SK-N-SH (cell line): ENCODE measurements around the gene RBCK1. TPM values are rescaled to one million over a fixed set of nuclear protein-coding genes. Genes with fewer than 3 reads are reported as not detected.
A peak's percentile ranks its signal among the peaks of the same experiment; 100 is the strongest.

ENCODE experiments used
- CTCF ChIA-PET: fragments of 300-600, 350-600 bp; formaldehyde crosslinking; extraction: SDS; loops from one replicate; lab custom pipeline; 2021; lab: Yijun Ruan, JAX
- POLR2A ChIA-PET: fragments of 350-600 bp; sonication (Branson Sonifier 250); formaldehyde crosslinking; extraction: SDS; loops from one replicate; lab custom pipeline; 2020; ENCODE audit warnings: antibody characterized with exemption, inconsistent platforms; lab: Yijun Ruan, JAX
- DNase-seq: peaks from one replicate; pipeline ENCODE4 v3.0.0; 2012
- H2AFZ ChIP-seq: fragments of 200-600 bp; sonication (generic); 2 replicates; pipeline ENCODE4 v1.8.1; 2016; ENCODE audit warnings: antibody characterized with exemption, mild to moderate bottlenecking, low read depth
- H3F3A ChIP-seq: fragments of 200-600 bp; sonication (generic); replicated peaks from 2 replicates; pipeline ENCODE3; 2016; ENCODE audit warnings: antibody characterized with exemption, mild to moderate bottlenecking; ENCODE audit not compliant: insufficient read depth
- H3K27ac ChIP-seq, 2 experiments: fragments of 200-500 bp in 1 of 2; fragments of 200-600 bp in 1 of 2; sonication (Bioruptor generic) in 1 of 2; sonication (generic), shearing (Covaris generic) in 1 of 2; 2 replicates each; pipeline versions ENCODE4 v1.5.1 to v1.6.1; 2014 to 2016; ENCODE audit warnings: low read depth in 2 of 2, inconsistent platforms in 1 of 2, low read length in 1 of 2, mild to moderate bottlenecking in 1 of 2, mixed read lengths in 1 of 2
- H3K27me3 ChIP-seq: fragments of 200-600 bp; sonication (generic), shearing (Covaris generic); 2 replicates; pipeline ENCODE4 v1.6.1; 2016; ENCODE audit warnings: mixed run types; ENCODE audit not compliant: insufficient read depth
- H3K36me3 ChIP-seq, 2 experiments: fragments of 200-500 bp in 1 of 2; fragments of 200-600 bp in 1 of 2; sonication (Bioruptor generic) in 1 of 2; sonication (generic) in 1 of 2; replicated peaks in 1 of 2; 2 replicates each; pipeline versions ENCODE3 to v1.5.1; 2014 to 2016; ENCODE audit warnings: low read length in 1 of 2, mild to moderate bottlenecking in 1 of 2; ENCODE audit not compliant: insufficient read depth in 2 of 2, control insufficient read depth in 1 of 2
- H3K4me1 ChIP-seq, 2 experiments: fragments of 200-500 bp in 1 of 2; fragments of 200-600 bp in 1 of 2; sonication (Bioruptor generic) in 1 of 2; sonication (generic), shearing (Covaris generic) in 1 of 2; 2 replicates each; pipeline versions ENCODE4 v1.5.1 to v1.6.1; 2014 to 2016; ENCODE audit warnings: low read depth in 1 of 2, low read length in 1 of 2, mixed run types in 1 of 2; ENCODE audit not compliant: insufficient read depth in 2 of 2, control insufficient read depth in 1 of 2
- H3K4me2 ChIP-seq: fragments of 200-600 bp; sonication (generic), shearing (Covaris generic); 2 replicates; pipeline ENCODE4 v1.6.1; 2017; ENCODE audit warnings: mixed run types
- H3K4me3 ChIP-seq, 2 experiments: fragments of 200-500 bp in 1 of 2; fragments of 200-600 bp in 1 of 2; sonication (Bioruptor generic) in 1 of 2; sonication (generic), shearing (Covaris generic) in 1 of 2; 2 replicates each; pipeline versions ENCODE4 v1.5.1 to v1.8.1; 2014 to 2016; ENCODE audit warnings: low read depth in 2 of 2, inconsistent platforms in 1 of 2, low read length in 1 of 2, mild to moderate bottlenecking in 1 of 2, mixed read lengths in 1 of 2, moderate library complexity in 1 of 2
- H3K79me2 ChIP-seq: fragments of 200-600 bp; sonication (generic); 2 replicates; pipeline ENCODE4 v1.8.1; 2017; ENCODE audit warnings: mild to moderate bottlenecking; ENCODE audit not compliant: insufficient read depth
- H3K9ac ChIP-seq: fragments of 200-600 bp; sonication (generic); 2 replicates; pipeline ENCODE4 v1.6.1; 2017; ENCODE audit warnings: mixed run types
- H3K9me2 ChIP-seq: fragments of 200-600 bp; sonication (generic); 2 replicates; pipeline ENCODE4 v1.6.1; 2017; ENCODE audit warnings: mixed run types
- H3K9me3 ChIP-seq: fragments of 200-600 bp; sonication (generic); 2 replicates; pipeline ENCODE4 v1.6.1; 2017; ENCODE audit warnings: mixed run types, mild to moderate bottlenecking, moderate library complexity
- H4K20me1 ChIP-seq: fragments of 200-600 bp; sonication (generic); 2 replicates; pipeline ENCODE4 v1.6.1; 2017; ENCODE audit warnings: mild to moderate bottlenecking, mixed run types; ENCODE audit not compliant: insufficient read depth
- EP300 ChIP-seq, 2 experiments: IDR thresholded peaks; 2 replicates each; pipeline versions ENCODE4 v1.4.0 to v1.6.1; 2012; ENCODE audit warnings: borderline replicate concordance in 1 of 2, low read depth in 1 of 2, low read length in 1 of 2
- FOXJ3 ChIP-seq: sonication (generic); formaldehyde crosslinking; IDR thresholded peaks from 2 replicates; pipeline ENCODE4 v1.5.1; 2020; ENCODE audit warnings: mild to moderate bottlenecking, missing genetic modification reagents
- FOXM1 ChIP-seq: IDR thresholded peaks from 2 replicates; pipeline ENCODE4 v1.4.0; 2012; ENCODE audit warnings: low read depth, mild to moderate bottlenecking
- MXI1 ChIP-seq: IDR thresholded peaks from 2 replicates; pipeline ENCODE4 v1.6.1; 2012; ENCODE audit warnings: mild to moderate bottlenecking, low read depth, low read length, improper control_type of control experiment
- POLR2AphosphoS5 ChIP-seq: IDR thresholded peaks from 2 replicates; pipeline ENCODE4 v1.6.1; 2012; ENCODE audit warnings: low read depth, low read length
- RAD21 ChIP-seq: IDR thresholded peaks from 2 replicates; pipeline ENCODE4 v1.6.1; 2012; ENCODE audit warnings: mild to moderate bottlenecking, low read length
- RCOR1 ChIP-seq: fragments of 150-350 bp; IDR thresholded peaks from 2 replicates; pipeline ENCODE4 v1.6.1; 2017; ENCODE audit warnings: antibody characterized with exemption, low read length
- RFX5 ChIP-seq: IDR thresholded peaks from 2 replicates; pipeline ENCODE4 v1.6.1; 2012; ENCODE audit warnings: mild to moderate bottlenecking, improper control_type of control experiment, low read length
- SMC3 ChIP-seq: IDR thresholded peaks from 2 replicates; pipeline ENCODE4 v1.6.1; 2012; ENCODE audit warnings: low read depth, low read length, improper control_type of control experiment
- TAF1 ChIP-seq: IDR thresholded peaks from 2 replicates; pipeline ENCODE4 v1.6.1; 2012; ENCODE audit warnings: low read depth, mild to moderate bottlenecking, low read length, moderate library complexity, borderline replicate concordance
- TEAD4 ChIP-seq: IDR thresholded peaks from 2 replicates; pipeline ENCODE4 v1.4.0; 2012; ENCODE audit warnings: mild to moderate bottlenecking, borderline replicate concordance; ENCODE audit not compliant: insufficient read depth
- YY1 ChIP-seq: IDR thresholded peaks from 2 replicates; pipeline ENCODE4 v1.4.0; 2012; ENCODE audit warnings: low read depth, mild to moderate bottlenecking
- whole genome bisulfite sequencing: methylation state at CpG from one replicate; pipeline ENCODE4 v1.1.6; 2017; ENCODE audit warnings: low lambda C conversion rate; 5-methylcytosine and 5-hydroxymethylcytosine counted together
- polyA plus RNA-seq, 3 experiments: library from polyadenylated mRNA; depleted of rRNA; stranded (reverse); fragments of >200 nt; gene quantifications; 2 replicates each; pipeline ENCODE4 v1.2.3, GENCODE V29; 2012
- TF ChIP-seq, protein P1 (sequence below): IDR thresholded peaks from 2 replicates; pipeline ENCODE4 v1.4.0; 2012; ENCODE audit warnings: low read depth
- TF ChIP-seq, protein P2 (sequence below): fragments of 200-600 bp; sonication (generic); IDR thresholded peaks from 2 replicates; pipeline ENCODE4 v1.6.1; 2017; ENCODE audit warnings: antibody characterized with exemption, mild to moderate bottlenecking, moderate library complexity

RBCK1 gene
- polyA plus RNA-seq, 1 of the 3 experiments (the other 2 are of a cell fraction), result 105 TPM

DNA sequence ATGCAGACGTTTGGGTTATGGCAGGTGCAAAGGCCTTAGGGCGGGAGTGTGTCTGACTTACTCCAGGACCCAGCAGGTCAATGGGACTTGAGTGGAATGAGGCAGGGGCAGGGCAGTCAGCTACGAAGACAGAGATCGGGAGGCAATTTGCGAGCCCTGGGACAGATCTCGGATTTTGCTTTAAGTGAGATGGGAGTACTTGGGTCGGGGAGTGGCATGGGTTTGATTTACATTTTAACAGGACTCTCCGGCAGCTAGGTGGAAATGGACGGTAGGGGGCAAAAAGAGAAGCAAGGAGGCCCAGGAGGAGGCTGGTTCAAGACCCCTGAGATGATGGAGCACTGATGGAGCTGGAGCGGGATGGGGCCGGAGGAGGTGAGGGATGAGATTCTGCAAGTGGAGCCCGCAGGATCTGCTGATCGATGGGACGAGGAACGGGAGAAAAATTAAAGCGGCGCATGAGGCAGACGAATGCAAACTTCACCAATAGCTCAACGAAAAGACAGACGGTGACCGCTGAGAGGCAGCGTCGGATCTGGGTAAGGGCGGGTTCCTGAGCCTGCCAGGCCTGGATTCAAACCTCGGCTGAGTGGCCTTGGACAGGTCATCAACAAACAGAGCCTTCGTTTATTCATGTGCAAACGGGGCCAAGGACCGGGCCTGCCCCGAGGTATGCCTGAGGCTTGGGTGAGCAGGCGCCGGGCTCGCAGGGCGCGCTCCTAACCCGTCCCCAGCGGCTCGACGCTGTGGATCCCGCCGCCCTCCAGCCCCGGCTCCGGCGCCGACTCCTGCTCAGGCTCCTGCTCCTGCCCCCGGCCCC is 756 bp upstream of the RBCK1 start:
- Histone ChIP-seq H3K9ac (peak overlapping the region; percentile 66), H3K27ac (peak overlapping the region; percentile 66 to 81), H3K4me2 (peak overlapping the region; percentile 79), H3K4me3 (peak overlapping the region; percentile 53 to 55), H3K79me2 (peaks cover 42% of the 10 kb centered on the region), H3F3A (peaks cover 9% of the 10 kb centered on the region), H3K4me1 (peaks cover 4 to 18% of the 10 kb centered on the region in 2 experiments; a peak in 2 of 4 replicates), H4K20me1 (no peaks in the 10 kb centered on the region), H2AFZ (peak overlapping the region; percentile 71), H3K9me3 (no peaks in the 10 kb centered on the region), H3K27me3 (no peaks in the 10 kb centered on the region), H3K9me2 (no peaks in the 10 kb centered on the region), H3K36me3 (peaks cover 6 to 29% of the 10 kb centered on the region in 2 experiments)
- 20% methylated on average over 34 of the region's 45 CpGs for WGBS
- peak; percentile 94 for DNase-seq
- ChIA-PET CTCF (interaction anchor here (0.6 to 2.1 kb wide), 10 partner anchors 15 to 332 kb away, joined by 3 to 8 read pairs (median 4); partner anchors contain the start of gene TRIB3), POLR2A (interaction anchor here (0.6 to 1.4 kb wide), 7 partner anchors 10 to 60 kb away, joined by 3 to 15 read pairs (median 5); partner anchors contain the start of genes NRSN2 and TRIB3)
- TF ChIP-seq YY1 (no peak), POLR2AphosphoS5 (peak; percentile 73), RAD21 (peak; percentile 25; the same call in 1 of the 2 replicates), FOXJ3 (CRISPR knock-in tag) (no peak)
- TF ChIP-seq, protein P1, sequence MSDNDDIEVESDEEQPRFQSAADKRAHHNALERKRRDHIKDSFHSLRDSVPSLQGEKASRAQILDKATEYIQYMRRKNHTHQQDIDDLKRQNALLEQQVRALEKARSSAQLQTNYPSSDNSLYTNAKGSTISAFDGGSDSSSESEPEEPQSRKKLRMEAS, result 0 out of 2 replicates have a peak, but pooled peaks have one; percentile 24
- TF ChIP-seq, protein P2, sequence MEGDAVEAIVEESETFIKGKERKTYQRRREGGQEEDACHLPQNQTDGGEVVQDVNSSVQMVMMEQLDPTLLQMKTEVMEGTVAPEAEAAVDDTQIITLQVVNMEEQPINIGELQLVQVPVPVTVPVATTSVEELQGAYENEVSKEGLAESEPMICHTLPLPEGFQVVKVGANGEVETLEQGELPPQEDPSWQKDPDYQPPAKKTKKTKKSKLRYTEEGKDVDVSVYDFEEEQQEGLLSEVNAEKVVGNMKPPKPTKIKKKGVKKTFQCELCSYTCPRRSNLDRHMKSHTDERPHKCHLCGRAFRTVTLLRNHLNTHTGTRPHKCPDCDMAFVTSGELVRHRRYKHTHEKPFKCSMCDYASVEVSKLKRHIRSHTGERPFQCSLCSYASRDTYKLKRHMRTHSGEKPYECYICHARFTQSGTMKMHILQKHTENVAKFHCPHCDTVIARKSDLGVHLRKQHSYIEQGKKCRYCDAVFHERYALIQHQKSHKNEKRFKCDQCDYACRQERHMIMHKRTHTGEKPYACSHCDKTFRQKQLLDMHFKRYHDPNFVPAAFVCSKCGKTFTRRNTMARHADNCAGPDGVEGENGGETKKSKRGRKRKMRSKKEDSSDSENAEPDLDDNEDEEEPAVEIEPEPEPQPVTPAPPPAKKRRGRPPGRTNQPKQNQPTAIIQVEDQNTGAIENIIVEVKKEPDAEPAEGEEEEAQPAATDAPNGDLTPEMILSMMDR, result peak; percentile 43

DNA sequence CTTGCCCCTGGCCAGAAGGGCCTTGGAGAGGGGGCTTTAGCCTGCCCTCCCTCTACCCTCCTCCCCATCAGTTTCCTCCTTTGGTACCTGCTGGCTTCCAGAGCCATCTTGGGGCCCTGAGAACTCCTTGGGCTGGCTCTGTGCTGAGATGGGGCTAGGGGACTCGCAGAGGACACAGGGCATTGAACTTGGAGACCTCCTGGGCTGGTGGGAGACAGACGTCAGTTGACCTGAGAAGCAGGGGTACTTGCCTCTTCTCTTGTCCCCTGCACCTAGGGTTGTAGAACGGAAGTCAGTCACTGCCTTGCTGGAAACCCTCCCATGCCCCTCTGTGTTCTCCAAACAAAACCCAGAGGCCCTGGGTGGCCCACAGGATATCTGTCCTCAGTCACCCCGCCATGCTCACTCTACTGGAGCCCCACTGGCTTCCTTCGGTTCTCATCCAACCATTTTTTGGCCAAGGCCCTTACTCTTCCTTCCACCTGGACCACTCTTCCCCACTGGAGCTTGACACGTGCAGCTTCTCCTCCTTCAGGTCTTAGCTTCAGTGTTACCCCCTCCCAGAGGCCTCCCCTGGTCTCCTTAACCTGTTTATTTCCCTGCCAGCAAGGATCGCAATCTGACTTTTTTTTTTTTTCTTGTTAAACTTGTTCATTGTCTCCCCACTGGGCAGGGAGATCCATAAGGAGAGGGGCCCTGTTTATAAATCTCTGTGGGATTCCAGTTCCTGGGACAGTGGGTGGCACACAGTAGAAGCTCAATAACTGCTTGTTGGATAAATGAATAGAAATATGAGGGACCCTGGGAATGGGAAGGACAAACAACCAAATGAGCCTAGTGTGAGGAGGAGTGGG is 971 bp downstream of the RBCK1 start:
- H4K20me1 ChIP-seq, result peaks cover 9% of the 10 kb centered on the region
- H2AFZ ChIP-seq, result peak overlapping the region; percentile 44; the same call in 1 of the 2 replicates
- peak overlapping the region; percentile 98 for H3K4me2 ChIP-seq
- H3K36me3 ChIP-seq, result peaks cover 14 to 39% of the 10 kb centered on the region in 2 experiments
- H3K27me3 ChIP-seq, result no peaks in the 10 kb centered on the region
- no peak for DNase-seq
- peak overlapping the region; percentile 86 to 99 for H3K4me3 ChIP-seq
- ChIA-PET POLR2A (interaction anchor here (0.6 kb wide), 1 partner anchor 22 kb away, joined by 6 read pairs; no protein-coding TSS in a partner anchor), CTCF (interaction anchor here (1.0 kb wide), 1 partner anchor 54 kb away, joined by 5 read pairs; no protein-coding TSS in a partner anchor)
- H3K4me1 ChIP-seq, result peaks cover 4 to 18% of the 10 kb centered on the region in 2 experiments; a peak in 2 of 4 replicates
- peaks cover 59% of the 10 kb centered on the region for H3K79me2 ChIP-seq
- H3F3A ChIP-seq, result peaks cover 9% of the 10 kb centered on the region
- 22% methylated on average over 7 of the region's 7 CpGs for WGBS
- H3K9ac ChIP-seq, result peak overlapping the region; percentile 99
- no peaks in the 10 kb centered on the region for H3K9me3 ChIP-seq
- H3K27ac ChIP-seq, result peak overlapping the region; percentile 82 to 90
- no peaks in the 10 kb centered on the region for H3K9me2 ChIP-seq
- TF ChIP-seq MXI1, result no peak
- no peak for TF ChIP-seq RFX5
- TF ChIP-seq FOXM1, result no peak
- no peak for TF ChIP-seq TEAD4
- TF ChIP-seq, protein P2, result no peak
- TF ChIP-seq RCOR1, result no peak
- TF ChIP-seq TAF1, result no peak
- no peak for TF ChIP-seq YY1
- no peak for TF ChIP-seq EP300 (IDR thresholded peaks at IDR 0.05; ENCODE audit: borderline replicate concordance in 1 of 2, low read depth in 1 of 2, low read length in 1 of 2)
- no peak for TF ChIP-seq SMC3
